ENCODE data around the gene SRI. TPM values are rescaled to one million over a fixed set of nuclear protein-coding genes. Genes with fewer than 3 reads are reported as not detected.

The SRI gene
- total RNA-seq, 1 donor from 2014 or later, result 264 TPM

- Mint-ChIP-seq H3K27ac (peak overlapping the region; percentile 94), H3K9me3 (no peaks in the 10 kb centered on the region), H3K27me3 (ENCODE audit: low read depth) (no peaks in the 10 kb centered on the region), H3K4me3 (ENCODE audit: low read depth) (peak overlapping the region; percentile 96), H3K36me3 (ENCODE audit: low read depth) (peaks cover 51% of the 10 kb centered on the region), H3K4me1 (ENCODE audit: low read depth) (peaks cover 43% of the 10 kb centered on the region)
- no peak for DNase-seq (ENCODE audit: low spot score)
- intact Hi-C loops (cut with micrococcal nuclease), result loop anchor here (5.0 to 10.0 kb wide), 3 partner anchors 286 to 1064 kb away; partner anchors contain the start of genes ADAM22, CROT and DMTF1
These were observed 1.5 kb downstream of the SRI start for GRCh38 chr7:88218429-88218745.

GRCh38 chr7:88217675-88218428, 2.0 kb downstream of the SRI start:
- Mint-ChIP-seq H3K27me3 (ENCODE audit: low read depth) (no peaks in the 10 kb centered on the region), H3K4me1 (ENCODE audit: low read depth) (peaks cover 47% of the 10 kb centered on the region), H3K27ac (peak overlapping the region; percentile 94), H3K9me3 (no peaks in the 10 kb centered on the region), H3K36me3 (ENCODE audit: low read depth) (peaks cover 55% of the 10 kb centered on the region), H3K4me3 (ENCODE audit: low read depth) (peak overlapping the region; percentile 96)
- DNase-seq (ENCODE audit: low spot score), result no peak
- intact Hi-C loops (cut with micrococcal nuclease), result loop anchor here (5.0 to 10.0 kb wide), 3 partner anchors 286 to 1063 kb away; partner anchors contain the start of genes ADAM22, CROT and DMTF1

- Mint-ChIP-seq H3K4me3 (ENCODE audit: low read depth) (no peak overlapping the region), H3K27me3 (ENCODE audit: low read depth) (no peaks in the 10 kb centered on the region), H3K4me1 (ENCODE audit: low read depth) (peaks cover 48% of the 10 kb centered on the region), H3K36me3 (ENCODE audit: low read depth) (peaks cover 65% of the 10 kb centered on the region), H3K9me3 (no peaks in the 10 kb centered on the region), H3K27ac (no peak overlapping the region)
- intact Hi-C loops (cut with micrococcal nuclease), result loop anchor here (5.0 to 10.0 kb wide), 3 partner anchors 284 to 1061 kb away; partner anchors contain the start of genes ADAM22, CROT and DMTF1
- DNase-seq (ENCODE audit: low spot score), result no peak
These were observed 3.6 kb downstream of the SRI start for GRCh38 chr7:88216276-88216675.

- Mint-ChIP-seq H3K27ac (no peak overlapping the region), H3K36me3 (ENCODE audit: low read depth) (peaks cover 67% of the 10 kb centered on the region)
These were observed 4.5 kb downstream of the SRI start for GRCh38 chr7:88215295-88215694.

GRCh38 chr7:88214456-88214855, 5.4 kb downstream of the SRI start:
- intact Hi-C loops (cut with micrococcal nuclease), result loop anchor here (10.0 kb wide), 2 partner anchors 870 to 1060 kb away; partner anchors contain the start of genes CROT and DMTF1
- Mint-ChIP-seq H3K9me3 (no peaks in the 10 kb centered on the region), H3K36me3 (ENCODE audit: low read depth) (peaks cover 75% of the 10 kb centered on the region), H3K27ac (no peak overlapping the region), H3K27me3 (ENCODE audit: low read depth) (no peaks in the 10 kb centered on the region), H3K4me3 (ENCODE audit: low read depth) (no peak overlapping the region), H3K4me1 (ENCODE audit: low read depth) (peaks cover 37% of the 10 kb centered on the region)
- DNase-seq (ENCODE audit: low spot score), result no peak

More at GRCh38 chr7:88215295-88215694, 4.5 kb downstream of the SRI start:
- H3K4me1 Mint-ChIP-seq (ENCODE audit: low read depth), result peaks cover 40% of the 10 kb centered on the region
- no peak for DNase-seq (ENCODE audit: low spot score)
- intact Hi-C loops (cut with micrococcal nuclease), result loop anchor here (5.0 to 10.0 kb wide), 3 partner anchors 283 to 1060 kb away; partner anchors contain the start of genes ADAM22, CROT and DMTF1
- no peaks in the 10 kb centered on the region for H3K9me3 Mint-ChIP-seq
- no peak overlapping the region for H3K4me3 Mint-ChIP-seq (ENCODE audit: low read depth)
- no peaks in the 10 kb centered on the region for H3K27me3 Mint-ChIP-seq (ENCODE audit: low read depth)

GRCh38 chr7:88212918-88213317, 6.9 kb downstream of the SRI start:
- no peaks in the 10 kb centered on the region for H3K27me3 Mint-ChIP-seq (ENCODE audit: low read depth)
- H3K9me3 Mint-ChIP-seq, result no peaks in the 10 kb centered on the region
- peaks cover 80% of the 10 kb centered on the region for H3K36me3 Mint-ChIP-seq (ENCODE audit: low read depth)
- intact Hi-C loops (cut with micrococcal nuclease), result loop anchor here (10.0 kb wide), 2 partner anchors 868 to 1058 kb away; partner anchors contain the start of genes CROT and DMTF1
- H3K4me3 Mint-ChIP-seq (ENCODE audit: low read depth), result no peak overlapping the region
- H3K27ac Mint-ChIP-seq, result no peak overlapping the region
- peaks cover 33% of the 10 kb centered on the region for H3K4me1 Mint-ChIP-seq (ENCODE audit: low read depth)
- no peak for DNase-seq (ENCODE audit: low spot score)

- Mint-ChIP-seq H3K4me3 (ENCODE audit: low read depth) (no peak overlapping the region), H3K27me3 (ENCODE audit: low read depth) (no peaks in the 10 kb centered on the region), H3K27ac (no peak overlapping the region), H3K9me3 (no peaks in the 10 kb centered on the region), H3K4me1 (ENCODE audit: low read depth) (peaks cover 25% of the 10 kb centered on the region), H3K36me3 (ENCODE audit: low read depth) (peaks cover 81% of the 10 kb centered on the region)
- no peak for DNase-seq (ENCODE audit: low spot score)
- intact Hi-C loops (cut with micrococcal nuclease), result no loop called here
These were observed 11.3 kb downstream of the SRI start for GRCh38 chr7:88208521-88208920.

GRCh38 chr7:88206254-88206653, 13.6 kb downstream of the SRI start:
- DNase-seq (ENCODE audit: low spot score), result no peak
- H3K27me3 Mint-ChIP-seq (ENCODE audit: low read depth), result no peaks in the 10 kb centered on the region
- H3K4me1 Mint-ChIP-seq (ENCODE audit: low read depth), result peaks cover 31% of the 10 kb centered on the region
- H3K9me3 Mint-ChIP-seq, result no peaks in the 10 kb centered on the region
- H3K4me3 Mint-ChIP-seq (ENCODE audit: low read depth), result no peak overlapping the region
- no peak overlapping the region for H3K27ac Mint-ChIP-seq
- peaks cover 81% of the 10 kb centered on the region for H3K36me3 Mint-ChIP-seq (ENCODE audit: low read depth)
- intact Hi-C loops (cut with micrococcal nuclease), result no loop called here

- H3K4me3 Mint-ChIP-seq (ENCODE audit: low read depth), result no peak overlapping the region
- no peak for DNase-seq (ENCODE audit: low spot score)
- intact Hi-C loops (cut with micrococcal nuclease), result no loop called here
- peaks cover 31% of the 10 kb centered on the region for H3K4me1 Mint-ChIP-seq (ENCODE audit: low read depth)
- H3K9me3 Mint-ChIP-seq, result no peaks in the 10 kb centered on the region
- no peaks in the 10 kb centered on the region for H3K27me3 Mint-ChIP-seq (ENCODE audit: low read depth)
- H3K27ac Mint-ChIP-seq, result no peak overlapping the region
- peaks cover 86% of the 10 kb centered on the region for H3K36me3 Mint-ChIP-seq (ENCODE audit: low read depth)
These were observed 14.7 kb downstream of the SRI start for GRCh38 chr7:88205179-88205578.

GRCh38 chr7:88204525-88205110, 15.2 kb downstream of the SRI start:
- Mint-ChIP-seq H3K4me1 (ENCODE audit: low read depth) (peaks cover 31% of the 10 kb centered on the region), H3K4me3 (ENCODE audit: low read depth) (no peak overlapping the region), H3K27me3 (ENCODE audit: low read depth) (no peaks in the 10 kb centered on the region), H3K36me3 (ENCODE audit: low read depth) (peaks cover 80% of the 10 kb centered on the region), H3K9me3 (no peaks in the 10 kb centered on the region), H3K27ac (no peak overlapping the region)
- intact Hi-C loops (cut with micrococcal nuclease), result no loop called here
- DNase-seq (ENCODE audit: low spot score), result no peak

- intact Hi-C loops (cut with micrococcal nuclease), result no loop called here
- Mint-ChIP-seq H3K36me3 (ENCODE audit: low read depth) (peaks cover 70% of the 10 kb centered on the region), H3K27ac (no peak overlapping the region), H3K27me3 (ENCODE audit: low read depth) (no peaks in the 10 kb centered on the region), H3K9me3 (no peaks in the 10 kb centered on the region), H3K4me3 (ENCODE audit: low read depth) (no peak overlapping the region), H3K4me1 (ENCODE audit: low read depth) (peaks cover 31% of the 10 kb centered on the region)
- DNase-seq (ENCODE audit: low spot score), result no peak
These were observed 16.4 kb downstream of the SRI start for GRCh38 chr7:88203401-88203800.

GRCh38 chr7:88202799-88203198, 17.0 kb downstream of the SRI start:
- H3K27ac Mint-ChIP-seq, result peak overlapping the region; percentile 48
- H3K27me3 Mint-ChIP-seq (ENCODE audit: low read depth), result no peaks in the 10 kb centered on the region
- H3K36me3 Mint-ChIP-seq (ENCODE audit: low read depth), result peaks cover 64% of the 10 kb centered on the region
- H3K4me3 Mint-ChIP-seq (ENCODE audit: low read depth), result no peak overlapping the region
- DNase-seq (ENCODE audit: low spot score), result no peak
- intact Hi-C loops (cut with micrococcal nuclease), result no loop called here
- H3K4me1 Mint-ChIP-seq (ENCODE audit: low read depth), result peaks cover 31% of the 10 kb centered on the region
- no peaks in the 10 kb centered on the region for H3K9me3 Mint-ChIP-seq

- H3K4me3 Mint-ChIP-seq (ENCODE audit: low read depth), result no peak overlapping the region
- H3K4me1 Mint-ChIP-seq (ENCODE audit: low read depth), result peaks cover 28% of the 10 kb centered on the region
- peak overlapping the region; percentile 6 for H3K27ac Mint-ChIP-seq
- H3K27me3 Mint-ChIP-seq (ENCODE audit: low read depth), result no peaks in the 10 kb centered on the region
- DNase-seq (ENCODE audit: low spot score), result no peak
- H3K9me3 Mint-ChIP-seq, result no peaks in the 10 kb centered on the region
- H3K36me3 Mint-ChIP-seq (ENCODE audit: low read depth), result peaks cover 61% of the 10 kb centered on the region
- intact Hi-C loops (cut with micrococcal nuclease), result no loop called here
These were observed 17.6 kb downstream of the SRI start for GRCh38 chr7:88202278-88202677.
